ENCODE measurements around the gene MGLL.
A peak's percentile ranks its signal among the peaks of the same experiment; 100 is the strongest.

MGLL gene

GRCh38 chr3:127833281-127834032 lies 11.1 kb upstream of the MGLL start:
- no peak for DNase-seq

DNA sequence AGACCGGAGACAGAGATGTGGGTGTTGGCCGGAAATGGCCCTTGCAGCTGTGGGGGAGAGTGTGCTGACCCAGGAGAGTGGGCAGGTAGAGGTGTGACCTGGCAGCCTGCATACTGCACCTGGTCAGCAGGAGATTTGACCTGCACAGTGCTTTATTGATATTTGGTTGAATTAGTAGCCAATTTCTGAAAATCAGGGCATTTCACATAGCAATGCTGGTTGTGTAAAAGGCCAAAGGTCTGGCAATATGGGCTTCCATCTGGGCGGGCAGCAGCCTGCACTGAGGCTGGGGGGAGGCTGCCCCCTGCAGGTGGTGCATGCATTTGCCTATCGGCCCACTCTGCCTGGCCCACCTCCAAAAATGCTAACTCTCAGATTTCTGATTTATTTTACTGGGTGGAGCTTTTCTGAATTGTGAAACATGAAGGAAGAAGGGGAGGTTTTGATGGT lies 9.4 kb upstream of the MGLL start:
- DNase-seq, result peak; percentile 9

DNA sequence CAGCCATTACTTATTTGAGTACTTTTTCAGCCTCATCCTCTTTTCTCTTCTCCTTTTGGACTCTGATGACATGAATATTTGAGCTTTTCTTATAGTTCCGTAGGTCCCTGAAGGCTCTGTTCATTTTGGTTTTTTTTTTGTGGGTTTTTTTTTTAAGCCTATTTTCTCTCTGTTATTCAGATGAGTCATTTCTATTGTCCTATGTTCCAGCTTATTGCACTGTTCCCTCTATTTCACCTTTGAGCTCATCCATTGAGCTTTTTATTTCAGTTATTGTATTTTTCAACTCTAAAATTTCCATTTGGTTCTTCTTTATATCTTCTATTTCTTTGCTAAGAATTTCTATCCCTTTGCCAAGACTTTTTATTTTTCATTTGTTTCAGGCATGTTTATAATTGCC lies 7.2 kb upstream of the MGLL start:
- DNase-seq, result no peak

- no peak for DNase-seq
These were observed 5.5 kb upstream of the MGLL start for GRCh38 chr3:127827808-127828207.

DNA sequence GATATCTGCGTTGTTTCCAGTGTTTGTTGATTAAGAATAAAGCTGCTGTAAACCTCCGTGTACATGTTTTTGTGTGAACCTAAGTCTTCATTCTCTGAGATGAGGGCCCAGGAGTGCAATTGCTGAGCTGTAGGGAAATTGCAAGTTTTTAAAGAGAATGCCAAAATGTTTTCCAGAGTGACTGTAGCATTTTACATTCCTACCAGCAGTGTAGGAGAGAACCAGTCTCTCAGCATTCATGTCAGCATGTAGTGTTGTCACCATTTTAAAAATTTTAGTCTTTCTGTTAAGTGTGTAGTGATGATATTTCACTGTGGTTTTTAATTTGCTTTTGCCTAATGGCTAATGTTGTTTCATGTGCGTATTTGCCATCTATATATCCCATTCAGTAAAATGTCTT lies 3.4 kb upstream of the MGLL start:
- DNase-seq, result no peak

DNA sequence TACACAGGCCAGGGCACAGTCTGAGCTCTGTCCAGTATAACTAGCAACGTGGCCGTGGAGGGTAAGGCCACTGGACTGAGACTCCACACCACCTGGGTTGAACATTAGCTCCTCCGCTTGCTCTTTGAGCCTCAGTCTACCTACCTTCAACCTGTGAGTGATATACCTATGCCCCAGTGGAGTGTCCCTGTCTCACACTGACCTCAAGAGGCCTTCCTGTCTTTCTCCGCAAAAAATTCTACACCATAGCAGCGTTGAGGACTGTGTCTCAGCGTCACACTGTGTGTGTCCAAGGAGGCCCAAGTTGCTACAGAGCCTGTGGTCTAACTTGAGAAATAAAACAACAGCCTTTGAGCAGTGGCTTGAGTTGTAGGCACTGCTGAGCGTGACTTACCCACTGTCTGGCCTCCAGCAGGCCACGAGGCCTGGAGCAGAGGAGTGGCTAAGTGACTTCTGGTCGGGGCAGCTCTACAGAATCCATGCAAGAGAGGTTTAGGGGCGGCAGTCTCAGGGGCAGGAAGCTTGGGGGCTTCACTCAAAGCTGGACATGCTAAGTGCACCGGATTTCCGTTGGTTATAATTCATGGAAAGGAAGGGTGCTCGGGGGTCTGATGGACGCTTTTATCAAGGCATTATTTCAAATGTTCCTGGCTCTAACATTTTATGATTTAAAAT lies 2.0 kb upstream of the MGLL start:
- no peak for DNase-seq

DNA sequence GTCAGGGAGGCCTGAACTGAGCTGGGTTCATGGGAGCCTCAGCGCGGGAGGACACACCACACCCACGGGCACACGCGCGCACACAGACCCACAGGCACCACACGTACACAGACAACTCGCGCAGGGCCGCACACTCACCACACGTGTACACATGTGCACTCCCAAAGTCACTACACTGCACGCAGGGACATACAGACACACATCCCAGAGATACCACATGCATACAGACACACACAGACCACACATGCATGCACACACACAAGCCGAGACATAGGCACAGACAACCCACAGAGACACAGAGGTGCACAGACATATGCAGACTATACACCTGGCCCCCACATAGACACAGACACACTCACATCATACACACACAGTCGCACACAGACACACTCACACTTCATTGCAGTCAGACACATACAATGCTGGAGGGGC lies 1.1 kb upstream of the MGLL start:
- no peak for DNase-seq

DNA sequence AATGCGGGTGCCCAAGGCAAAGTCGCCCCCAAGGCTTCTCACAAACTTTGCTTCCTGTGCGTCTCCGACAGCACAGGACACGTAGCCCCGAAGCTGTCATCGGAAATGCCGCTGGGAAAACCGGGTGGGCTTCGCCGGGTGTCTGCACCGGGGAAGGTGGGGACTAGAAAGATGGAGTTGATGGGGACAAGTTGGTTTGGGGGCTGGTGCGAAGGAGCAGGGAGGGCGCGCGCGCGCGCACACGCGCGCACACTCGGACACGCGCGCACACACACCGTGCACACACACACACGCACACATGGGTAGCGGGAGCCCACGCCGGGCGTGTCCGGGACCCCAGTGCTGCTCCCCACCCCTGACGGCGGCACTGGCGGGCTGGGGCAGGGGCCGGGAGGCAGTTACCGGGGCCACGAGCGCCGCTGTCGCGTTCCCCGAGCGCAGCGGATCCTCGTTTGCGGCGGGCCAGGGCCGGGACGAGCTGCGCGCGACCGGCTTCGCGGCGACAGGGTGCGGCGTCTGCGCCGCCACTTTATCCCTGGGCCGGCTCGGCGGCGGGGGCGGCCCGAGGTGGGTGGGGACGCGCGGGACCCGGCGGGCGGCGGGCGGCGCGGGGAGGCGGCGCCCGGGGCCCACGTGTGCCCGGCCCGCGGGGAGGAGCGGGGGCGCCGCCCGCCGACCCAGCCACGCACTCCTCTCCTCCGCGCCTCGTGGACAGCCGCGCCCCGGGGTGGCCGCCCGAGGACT lies 539 bp upstream of the MGLL start:
- DNase-seq, result no peak

DNA sequence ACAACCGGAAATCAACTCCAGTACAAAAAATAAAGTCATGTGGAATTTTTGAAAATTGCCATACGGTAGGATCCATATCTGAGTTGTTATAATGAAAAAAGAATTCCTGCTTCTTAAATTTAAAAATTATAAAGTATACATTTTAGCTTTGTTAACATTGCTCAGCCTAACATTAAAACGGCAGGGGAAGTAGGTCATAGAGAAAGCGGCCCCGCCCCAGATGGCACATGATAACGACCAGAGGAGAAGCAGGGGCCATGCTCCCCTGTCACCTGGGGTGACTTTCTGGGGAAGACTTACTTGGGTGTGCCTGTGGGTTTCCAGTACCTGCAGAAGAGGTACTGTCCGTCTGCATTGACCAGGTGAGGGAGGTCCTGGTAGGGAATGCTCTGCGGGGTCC lies 921 bp downstream of the MGLL start:
- no peak for DNase-seq

DNA sequence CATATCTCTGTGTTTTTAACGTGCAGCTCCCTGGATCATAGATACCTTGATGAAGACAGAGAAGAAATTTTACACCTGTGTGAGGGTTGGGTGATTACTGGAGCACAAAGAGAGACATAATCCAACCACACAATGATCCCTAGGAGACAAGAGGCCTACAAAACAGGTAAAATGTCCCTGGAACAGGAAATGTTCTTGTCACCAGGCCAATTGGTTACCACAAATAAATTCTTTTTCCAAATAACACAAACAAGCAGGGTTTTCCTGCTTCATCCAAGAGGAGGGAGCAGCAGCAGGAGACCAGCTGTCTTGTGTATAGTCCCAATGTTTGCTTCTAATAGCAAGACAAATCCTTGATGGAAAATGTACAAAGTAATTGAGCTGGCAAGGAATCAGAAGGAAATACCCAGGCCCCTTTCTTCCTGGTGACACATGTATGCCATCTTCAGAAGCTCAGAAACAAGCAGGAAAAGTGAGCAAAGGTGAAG lies 1.4 kb downstream of the MGLL start:
- DNase-seq, result no peak

- DNase-seq, result no peak
These were observed 2.0 kb downstream of the MGLL start for GRCh38 chr3:127820221-127820825.

DNA sequence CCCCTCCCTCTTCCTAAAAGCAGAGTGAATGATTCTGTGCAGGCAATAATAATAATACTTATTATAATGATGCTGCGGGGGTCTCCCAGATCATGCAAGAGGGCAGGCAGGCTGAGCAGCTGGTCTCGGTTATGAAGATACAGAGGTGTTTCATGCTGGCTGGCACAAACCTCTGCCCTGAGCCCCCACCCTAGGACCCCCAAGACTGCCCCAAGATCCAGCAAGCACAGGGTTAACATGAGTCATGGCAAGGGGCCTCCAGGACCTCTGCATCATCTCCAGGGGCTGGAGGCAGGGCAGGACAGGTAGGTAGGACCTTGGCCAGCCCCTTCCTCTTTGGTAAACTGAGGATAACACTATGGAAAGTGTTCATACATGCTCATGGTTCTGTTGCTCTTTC lies 2.7 kb downstream of the MGLL start:
- no peak for DNase-seq

- DNase-seq, result no peak
These were observed 3.2 kb downstream of the MGLL start for GRCh38 chr3:127819086-127819485.

DNA sequence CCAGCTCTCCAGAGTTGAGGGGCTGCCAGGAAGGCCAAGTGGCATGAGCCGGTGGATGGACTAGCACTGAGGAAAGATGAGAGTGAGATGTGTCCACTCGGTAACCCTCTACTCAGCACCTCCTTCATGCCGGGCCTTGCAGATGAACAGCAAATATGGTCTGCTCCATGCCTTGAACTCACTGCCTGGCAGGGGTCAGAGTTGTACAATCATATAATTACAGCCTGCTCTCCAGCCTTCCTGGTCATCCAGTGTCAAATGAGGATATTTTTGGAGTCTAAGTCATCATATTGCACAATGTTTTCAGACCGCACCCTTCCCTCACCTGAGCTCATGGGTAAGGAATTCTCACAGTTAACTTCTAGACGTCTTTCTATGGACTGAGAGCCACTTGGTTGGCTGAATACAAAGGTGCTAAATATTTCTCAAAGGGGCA lies 4.9 kb downstream of the MGLL start:
- no peak for DNase-seq

DNA sequence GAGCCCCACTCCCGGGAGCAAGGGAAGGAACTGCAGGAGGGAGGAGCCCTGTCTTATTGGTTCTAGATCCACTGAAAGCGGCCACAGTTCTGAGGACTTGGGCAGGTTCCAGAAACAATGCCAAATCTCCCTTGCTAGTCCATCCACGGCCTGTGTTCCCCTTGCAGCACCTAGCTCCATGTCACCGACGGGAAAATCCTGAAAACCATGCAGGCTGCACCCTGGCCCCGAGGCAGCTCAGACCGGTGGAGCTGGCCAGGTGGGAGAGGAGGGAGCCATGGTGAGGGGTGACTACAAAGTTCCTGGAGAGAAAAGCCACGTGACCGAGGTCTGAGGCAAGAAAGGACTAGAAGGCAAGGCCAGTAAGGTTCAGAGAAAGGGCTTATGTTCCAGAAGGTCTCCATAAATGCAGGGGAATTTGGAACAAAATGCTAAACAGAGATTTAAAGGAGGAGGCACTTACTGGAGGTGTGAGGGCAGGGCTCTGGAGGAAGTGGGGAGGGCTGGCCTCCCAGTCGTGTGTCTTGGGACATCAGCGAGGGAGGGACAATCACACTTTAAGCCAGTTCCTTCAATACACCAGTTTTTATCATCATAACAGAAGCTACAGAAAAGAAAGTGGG lies 5.4 kb downstream of the MGLL start:
- DNase-seq, result no peak

- no peak for DNase-seq
These were observed 6.4 kb downstream of the MGLL start for GRCh38 chr3:127815641-127816605.

- no peak for DNase-seq
These were observed 7.3 kb downstream of the MGLL start for GRCh38 chr3:127815001-127815400.

DNA sequence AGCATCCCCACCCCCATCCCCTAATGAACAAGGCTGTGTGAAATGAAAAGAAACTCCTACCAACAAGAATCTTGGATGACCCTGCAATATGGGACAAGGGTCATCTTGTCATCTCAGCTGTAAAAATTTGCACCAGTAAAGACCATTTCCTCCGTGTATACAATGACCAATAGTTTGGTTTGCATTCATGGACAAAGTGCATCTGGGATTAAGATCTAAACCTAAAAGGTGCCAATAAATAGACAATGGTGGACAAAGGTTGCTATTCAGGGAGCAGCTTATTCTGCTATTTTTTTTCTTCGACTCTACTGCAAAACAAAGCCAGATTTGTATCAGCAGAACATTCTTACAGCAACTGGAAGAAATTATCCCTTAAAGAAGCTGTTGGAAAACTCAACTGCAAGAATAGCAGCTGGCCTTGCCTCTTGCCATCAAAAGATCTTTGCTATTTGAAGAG lies 8.0 kb downstream of the MGLL start:
- DNase-seq, result no peak

DNA sequence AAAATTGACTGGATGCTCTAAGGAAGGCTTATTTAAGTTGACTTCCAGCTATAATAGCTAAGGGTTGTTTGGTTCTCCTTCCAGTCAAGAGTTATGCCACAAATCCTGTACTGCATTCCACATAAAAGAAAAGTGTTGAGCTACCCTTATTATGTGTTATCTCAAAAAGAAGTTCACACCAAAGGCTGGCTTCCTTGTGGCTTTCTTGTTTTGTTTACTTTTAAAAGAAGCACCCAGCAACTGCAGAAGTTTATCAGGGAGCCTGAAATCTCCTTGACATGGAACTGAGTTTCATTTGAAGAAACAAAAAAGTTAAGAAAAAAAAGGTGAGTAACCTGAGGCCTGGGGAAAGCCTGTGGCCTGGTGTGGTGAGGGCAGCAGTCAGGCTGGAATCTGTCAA lies 10.2 kb downstream of the MGLL start:
- DNase-seq, result no peak

DNA sequence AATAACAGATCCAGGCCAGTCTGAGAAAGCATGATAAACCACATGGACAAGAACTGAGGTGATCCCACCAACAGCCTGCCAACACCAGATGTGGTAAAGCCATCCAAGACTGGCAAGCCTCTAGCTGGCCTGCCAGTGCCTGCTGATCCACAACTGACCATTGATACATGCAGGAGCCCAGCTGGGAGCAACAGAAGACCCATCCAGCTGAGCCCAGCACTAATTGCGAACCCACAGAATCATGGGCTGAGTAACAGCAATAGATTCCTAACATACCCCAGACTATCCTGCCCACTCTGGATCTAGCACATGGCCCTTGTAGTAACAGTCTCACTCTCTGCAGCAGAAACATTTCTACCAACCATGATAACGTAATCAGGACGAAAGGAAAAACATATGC lies 10.6 kb downstream of the MGLL start:
- DNase-seq, result no peak

DNA sequence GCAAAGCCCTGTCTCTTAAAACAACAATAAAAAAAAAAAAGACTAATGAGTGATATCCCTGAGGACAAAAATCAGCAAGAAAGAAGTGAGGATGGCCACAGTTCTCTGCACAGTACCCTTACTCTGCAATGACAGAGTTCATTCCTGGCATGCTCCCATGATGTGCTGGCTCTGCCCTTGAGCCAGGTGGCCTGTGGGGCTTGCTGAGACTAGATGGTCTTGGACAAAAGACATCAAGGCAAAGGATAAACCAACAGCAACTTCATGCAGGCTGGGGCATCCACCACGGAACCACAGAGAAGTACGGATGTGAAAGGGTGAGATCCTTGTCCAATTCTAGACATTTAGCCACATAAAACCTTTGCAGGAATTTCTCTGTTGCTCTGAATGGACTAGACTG lies 12.7 kb downstream of the MGLL start:
- DNase-seq, result no peak
